HG03108 (cell line): Measurements from ENCODE around the gene NTM.

ENCODE experiments used
- ATAC-seq: cut with Tn5 transposase; IDR thresholded peaks from one replicate; pipeline ENCODE4 v1.9.1; 2021; ENCODE audit warnings: moderate library complexity; ENCODE audit not compliant: unreplicated experiment

NTM gene

DNA sequence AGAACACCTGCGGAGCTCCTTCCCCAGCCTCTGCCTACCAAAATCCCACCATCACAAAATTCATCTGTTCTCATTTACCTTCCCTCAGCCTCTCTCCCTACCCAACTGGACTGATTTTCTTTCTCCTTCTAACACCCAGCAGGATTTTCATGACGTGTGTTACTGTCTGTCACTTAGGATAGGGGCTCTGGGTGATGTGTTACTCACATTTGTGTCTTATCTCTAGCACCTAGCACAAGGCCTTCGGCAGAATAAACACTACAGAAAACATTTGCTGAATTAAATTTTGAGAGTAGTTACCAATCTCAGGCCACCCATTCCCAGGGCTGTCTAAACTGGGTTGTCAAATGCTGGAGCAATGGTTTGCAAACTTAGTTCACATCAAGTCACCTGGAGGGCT lies 88.0 kb downstream of the NTM start:
- no peak for ATAC-seq

DNA sequence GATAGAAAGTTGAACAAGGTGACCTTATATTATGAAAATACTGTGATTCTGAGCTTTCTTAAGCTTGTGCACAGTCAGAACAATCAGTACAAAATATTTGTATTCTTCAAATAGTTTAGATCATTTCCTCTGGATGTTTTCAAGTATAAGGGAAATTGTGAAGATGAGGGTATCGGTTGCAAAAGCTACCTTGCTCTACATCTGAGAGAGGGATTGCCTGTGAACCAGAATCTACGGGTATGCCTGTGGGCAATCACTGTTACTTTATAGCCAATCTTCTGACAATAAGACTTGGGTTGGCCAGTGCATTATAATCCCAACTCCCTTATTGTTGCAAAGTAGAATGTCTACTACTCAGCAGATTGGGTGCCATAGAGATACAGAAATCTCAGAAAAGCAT lies 90.5 kb downstream of the NTM start:
- no peak for ATAC-seq

DNA sequence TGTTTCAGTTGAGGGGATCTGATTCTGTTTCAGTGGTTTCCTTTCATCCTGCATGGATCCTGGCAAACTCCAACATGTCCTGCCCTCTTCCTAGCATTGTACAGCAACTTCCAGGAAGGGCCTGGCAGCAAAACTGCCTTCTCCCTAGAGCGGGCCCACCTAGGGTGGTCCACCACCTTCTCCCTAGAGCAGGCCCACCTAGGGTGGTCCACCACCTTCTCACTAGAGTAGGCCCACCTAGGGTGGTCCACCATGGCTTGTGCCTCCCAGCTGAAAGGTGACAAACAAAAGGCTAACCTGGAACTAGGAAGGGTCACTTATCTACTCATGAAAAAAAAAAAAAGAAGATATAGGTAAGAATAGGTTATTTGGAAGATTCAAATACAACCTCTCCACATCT lies 92.2 kb downstream of the NTM start:
- ATAC-seq = no peak

DNA sequence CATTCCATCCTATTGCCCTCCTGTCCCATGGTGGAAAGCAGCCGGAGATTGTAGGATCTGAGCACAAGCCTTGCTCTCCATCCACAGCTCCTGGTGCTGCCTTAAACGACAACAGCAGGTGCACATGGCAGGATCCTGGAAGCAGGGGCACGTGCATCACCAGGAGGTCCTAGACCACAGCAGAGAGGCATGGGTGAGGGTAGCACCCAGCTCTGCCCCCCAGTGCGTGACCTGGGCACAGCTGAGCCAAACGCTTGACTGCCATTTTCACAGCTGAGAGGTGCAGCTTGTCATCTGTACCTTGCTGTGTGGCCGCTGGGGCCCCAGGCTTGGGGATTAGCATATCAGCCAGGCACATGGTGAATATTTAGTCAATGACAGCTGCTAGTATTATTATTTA lies 92.7 kb downstream of the NTM start:
- ATAC-seq = no peak

DNA sequence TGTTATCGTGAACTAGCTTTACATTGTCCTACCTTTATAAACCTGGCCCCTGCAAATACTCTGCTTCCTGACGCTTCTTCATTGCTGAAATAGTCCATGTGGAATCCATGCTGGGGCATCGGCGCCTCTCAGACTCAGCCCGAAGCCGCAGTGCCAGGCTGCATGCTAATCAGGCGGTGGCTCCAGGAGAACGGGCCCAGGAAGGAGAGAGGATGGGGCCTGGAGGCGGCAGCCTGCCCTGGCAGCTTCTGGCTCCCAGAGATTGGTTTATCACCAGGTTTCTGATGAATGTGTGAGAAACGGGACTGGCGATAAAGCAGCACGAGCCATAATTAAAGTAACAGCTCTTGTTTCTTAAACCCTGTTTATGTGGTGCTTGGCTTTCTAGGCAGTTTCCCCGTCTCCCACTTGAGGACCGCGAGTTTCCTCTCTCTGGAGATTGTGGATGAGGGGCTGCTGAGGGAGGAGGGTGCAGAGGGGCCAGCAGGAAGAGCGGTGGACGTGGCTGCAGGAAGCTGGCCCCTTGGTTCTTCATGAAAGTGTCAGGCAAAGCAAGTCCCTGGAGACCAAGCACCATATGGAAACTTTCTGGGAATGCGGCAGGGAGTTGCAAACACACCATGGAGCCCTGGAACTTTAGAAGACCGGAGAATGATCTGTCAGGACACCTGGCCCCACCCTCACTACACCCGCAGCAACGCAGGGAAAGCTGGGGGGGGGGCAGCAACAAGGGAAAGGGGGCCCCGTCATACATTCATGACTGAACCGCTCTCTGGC lies 93.4 kb downstream of the NTM start:
- no peak for ATAC-seq

DNA sequence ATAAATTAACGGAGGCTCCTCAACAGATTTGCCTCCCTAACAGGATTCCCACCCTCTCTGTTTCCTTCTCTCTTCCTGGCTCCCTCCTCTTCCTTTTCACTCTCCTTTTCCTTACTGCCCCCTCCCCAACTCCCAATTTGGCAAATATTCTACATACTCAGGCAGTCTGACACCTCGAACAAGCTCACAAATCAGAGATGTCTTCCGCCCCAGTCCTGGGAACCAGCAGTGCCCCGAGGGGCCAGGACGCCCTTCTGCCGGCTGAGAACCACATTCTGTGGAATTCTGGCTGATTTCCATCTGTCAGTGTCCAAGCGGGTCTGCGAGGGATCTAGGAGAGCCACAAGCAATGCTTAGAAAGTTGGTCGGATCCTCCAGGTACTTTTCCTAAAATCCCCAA lies 94.0 kb downstream of the NTM start:
- ATAC-seq = no peak

DNA sequence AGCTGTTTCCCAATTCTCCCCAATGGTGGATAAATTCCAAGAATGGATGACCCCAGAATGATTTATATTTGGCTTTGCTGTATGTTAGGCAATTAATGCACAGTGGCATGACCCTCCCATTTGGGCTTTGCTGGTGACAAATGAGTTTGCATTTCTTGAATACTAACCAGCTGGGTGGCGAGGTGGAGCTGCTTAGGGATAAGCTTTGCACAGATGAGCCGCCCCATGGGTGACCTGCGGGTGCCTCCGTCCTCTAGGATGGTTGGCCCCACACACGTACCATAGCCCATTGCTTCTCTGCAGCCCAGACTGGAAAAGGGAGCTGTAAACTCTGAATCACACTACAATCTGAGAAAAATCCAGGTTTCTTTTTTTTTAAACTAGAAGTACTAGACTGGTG lies 94.6 kb downstream of the NTM start:
- no peak for ATAC-seq

DNA sequence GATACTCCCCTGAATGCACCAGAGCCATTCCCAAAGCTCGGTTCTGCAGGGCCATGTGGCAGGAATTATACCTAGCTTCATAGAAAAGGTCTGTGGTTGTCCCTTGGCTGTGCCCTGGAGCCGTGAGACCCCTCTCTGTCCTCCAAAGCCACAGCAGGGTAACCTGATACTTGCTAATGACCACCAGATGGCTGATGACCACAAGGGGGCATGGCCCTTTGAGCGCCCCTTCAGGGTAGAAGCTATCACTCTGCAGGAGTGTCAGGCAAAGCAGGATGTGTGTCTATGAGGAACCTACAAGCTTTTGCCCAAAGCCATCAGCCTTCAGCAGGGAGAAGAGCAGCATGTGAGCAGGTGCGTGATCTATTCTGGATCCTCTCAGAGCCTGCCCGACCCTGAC lies 95.3 kb downstream of the NTM start:
- ATAC-seq = no peak

DNA sequence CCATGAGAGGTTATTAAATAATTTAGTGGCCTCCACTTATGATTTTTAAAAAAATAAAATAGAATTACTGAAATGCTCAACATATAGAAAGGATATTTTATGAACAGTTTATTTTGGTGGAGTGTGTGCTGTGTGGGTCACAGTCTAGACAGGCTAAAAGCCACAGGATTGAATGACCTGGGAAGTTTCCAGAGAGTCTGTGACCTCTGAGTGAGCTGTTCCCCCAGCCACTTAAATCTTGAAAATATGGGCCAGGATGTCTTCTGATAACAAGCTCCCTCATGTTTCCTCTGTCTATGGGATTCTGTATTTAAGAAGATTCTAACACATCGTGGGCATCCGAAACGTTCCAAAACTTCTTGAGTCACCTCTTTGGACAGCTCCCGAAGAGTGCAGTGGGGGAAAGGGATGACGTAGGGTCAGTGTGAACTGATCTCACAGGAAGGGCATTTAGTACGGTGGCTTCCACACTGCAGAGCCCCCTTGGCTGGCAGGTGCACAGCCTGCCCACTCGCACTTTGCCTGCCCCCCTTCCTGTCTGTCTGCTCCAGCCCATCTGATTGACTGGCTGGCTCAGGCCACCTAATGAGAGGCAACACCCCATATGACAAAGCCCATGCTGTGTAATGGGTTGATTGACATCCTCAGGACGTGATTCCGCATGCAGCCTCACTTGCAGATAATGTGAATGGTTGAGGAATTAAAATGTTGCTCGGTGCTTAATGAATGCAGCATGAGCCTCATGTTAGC lies 97.4 kb downstream of the NTM start:
- ATAC-seq = no peak

DNA sequence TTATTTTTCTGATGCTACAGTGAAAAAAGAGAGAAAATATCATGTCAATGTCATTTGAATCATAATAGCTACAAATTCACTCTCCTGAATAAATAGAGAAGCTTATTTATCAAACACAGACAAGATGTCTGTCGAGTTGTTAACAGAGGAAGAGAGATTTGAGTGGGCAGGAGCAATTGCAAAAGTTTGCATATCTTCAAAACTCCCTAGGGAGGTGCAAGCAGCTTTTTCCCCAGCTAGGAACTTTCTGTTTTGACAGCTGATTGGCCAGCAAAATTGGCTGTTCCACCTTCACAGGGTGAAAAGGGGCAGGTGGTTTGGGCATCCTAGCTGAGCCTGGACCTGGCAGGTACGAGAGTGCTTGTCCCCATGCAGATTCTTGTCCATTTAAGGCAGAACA lies 98.2 kb downstream of the NTM start:
- no peak for ATAC-seq

DNA sequence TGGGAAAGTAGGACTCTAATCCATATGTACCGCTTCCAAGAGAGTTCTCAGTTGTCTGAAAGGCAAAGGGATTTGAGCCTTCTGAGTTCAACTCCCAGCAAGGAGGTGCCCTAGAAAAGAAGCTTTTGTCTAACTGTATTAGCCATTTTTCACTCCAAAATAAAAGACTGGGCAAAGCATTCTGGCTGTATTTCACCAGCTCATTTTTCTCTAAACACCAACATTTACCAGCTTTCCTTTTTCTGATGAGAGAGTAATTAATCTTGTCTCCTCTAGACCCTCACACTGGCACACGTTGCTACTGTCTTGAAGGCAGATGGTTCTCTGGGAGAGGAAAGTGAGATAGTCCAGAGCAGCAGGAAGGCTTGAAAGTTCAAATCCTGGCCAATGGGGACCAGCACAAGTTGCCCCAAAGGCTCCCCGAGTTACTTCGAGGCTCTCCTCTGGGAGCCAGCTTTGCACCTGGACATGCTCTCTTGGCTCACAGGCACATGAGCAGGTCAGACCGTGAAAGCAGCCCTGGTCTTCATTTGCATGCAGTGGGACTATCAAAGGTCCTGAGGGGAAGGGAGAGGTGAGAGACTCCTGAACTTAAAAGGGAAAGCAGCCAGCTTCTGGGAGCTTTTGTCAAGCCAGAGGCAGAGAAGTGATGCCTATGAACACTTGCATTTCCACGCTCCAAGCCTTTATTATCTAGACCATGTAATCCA lies 100.0 kb downstream of the NTM start:
- no peak for ATAC-seq

DNA sequence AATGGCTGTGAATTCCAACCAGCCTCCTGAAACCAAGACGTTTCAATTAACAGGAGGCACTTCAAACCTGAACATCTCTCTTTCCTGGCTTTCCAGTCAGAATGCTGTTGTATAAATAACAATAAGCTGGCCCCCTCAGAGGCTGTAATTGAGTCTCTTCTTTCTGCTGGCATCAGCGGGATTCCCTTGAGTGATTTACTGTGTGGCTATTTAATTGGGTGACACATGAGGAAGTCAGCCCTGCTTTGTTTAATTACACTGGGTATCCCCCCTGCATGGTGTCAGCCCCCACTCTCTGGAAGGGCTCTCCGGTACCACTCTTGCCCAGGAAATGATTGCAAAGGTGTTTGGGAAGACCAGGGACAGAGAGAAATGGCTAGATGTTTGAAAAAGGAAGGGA lies 101.6 kb downstream of the NTM start:
- no peak for ATAC-seq

DNA sequence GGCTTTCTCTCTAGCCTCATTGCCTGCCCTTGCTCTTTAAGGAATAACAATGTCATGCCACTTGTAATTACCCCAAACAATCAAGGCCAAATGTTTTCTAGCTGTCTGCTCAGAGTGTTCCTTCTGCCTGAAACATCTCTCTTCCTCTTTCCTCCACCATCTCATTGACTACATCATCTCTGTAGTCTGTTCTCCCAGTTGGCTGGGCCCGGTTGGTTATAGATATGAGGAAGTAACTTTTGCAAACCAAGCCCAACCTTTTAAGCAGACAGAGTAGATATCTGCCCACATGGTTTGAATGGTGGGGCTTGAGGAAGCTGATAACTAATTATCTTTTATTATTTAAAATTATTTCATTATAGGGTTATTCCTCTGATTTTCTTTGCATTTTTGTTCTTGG lies 104.5 kb downstream of the NTM start:
- ATAC-seq = no peak

DNA sequence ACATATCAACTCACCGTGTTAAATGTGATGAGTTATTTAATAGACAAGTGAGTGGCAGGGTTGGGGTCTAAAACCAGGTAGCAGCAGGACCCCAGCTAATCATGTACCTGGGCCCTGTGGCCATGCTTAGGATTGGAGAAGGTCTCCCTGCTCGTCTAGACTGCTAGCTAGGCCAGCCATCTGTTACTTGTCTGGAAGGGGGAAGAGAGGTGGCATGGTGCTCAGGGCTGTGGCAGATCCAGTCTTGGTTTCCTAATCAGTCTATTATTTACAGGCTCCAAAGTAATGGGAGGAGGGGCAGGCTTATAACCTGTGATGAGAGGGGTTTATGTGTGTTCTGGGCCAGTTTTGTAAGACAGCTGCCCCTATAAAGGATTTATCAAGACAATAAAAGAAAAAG lies 105.9 kb downstream of the NTM start:
- ATAC-seq = no peak

DNA sequence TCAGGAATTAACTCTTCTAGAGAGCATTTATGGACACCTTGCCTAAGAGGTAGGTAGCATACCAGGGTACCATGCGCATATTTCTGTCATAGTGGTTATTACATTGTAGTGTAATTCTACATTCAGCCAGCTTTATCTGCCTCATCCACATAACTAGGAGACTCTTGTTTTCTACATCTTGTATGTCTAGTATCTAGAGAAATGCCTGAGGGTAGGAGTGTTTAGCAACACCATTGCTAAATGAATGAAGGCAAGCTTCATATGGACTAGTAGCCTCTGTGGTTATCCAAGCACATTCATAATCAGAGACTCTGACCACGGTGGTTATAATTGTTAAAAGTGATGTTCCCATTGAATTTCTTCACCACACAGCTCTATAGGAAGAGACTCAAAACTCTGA lies 107.9 kb downstream of the NTM start:
- ATAC-seq = no peak

DNA sequence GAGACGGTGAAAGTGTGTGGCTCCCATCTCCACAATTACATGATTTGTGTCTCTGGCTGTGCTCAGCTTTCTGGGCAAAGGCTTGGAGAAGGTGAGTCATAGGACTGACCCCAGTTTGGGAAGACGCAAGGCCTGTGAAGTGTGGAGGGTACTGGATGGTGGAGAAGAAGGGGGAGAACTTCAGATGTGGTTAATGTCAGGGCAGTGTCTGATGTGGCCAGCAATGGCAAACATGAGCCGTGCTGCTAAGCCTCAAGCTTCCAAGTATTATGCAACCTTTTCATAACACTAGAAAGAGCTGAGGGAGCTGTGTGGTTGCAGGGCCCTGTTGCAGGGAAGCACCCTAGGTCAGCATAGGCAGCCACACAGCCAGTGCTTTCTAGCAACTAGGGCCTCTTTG lies 110.9 kb downstream of the NTM start:
- ATAC-seq = no peak

DNA sequence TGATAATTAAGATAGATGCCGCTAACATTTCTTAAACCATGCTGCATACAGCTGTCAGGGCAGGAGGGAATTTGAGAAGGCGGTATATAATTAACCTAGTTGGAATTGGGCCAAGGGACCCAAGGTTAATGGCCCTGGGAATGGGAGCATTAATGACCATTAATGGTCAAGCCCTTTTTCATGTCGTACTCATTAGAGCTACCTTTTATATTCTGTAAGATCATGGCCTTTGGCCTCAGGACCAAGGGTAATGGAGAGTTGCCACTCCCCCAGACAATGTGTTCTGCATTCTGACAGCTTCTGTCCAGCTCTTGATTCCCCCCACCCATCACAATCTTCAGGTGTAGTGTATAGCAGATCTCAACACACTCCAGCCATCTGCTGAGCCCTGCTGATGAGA lies 111.6 kb downstream of the NTM start:
- no peak for ATAC-seq

DNA sequence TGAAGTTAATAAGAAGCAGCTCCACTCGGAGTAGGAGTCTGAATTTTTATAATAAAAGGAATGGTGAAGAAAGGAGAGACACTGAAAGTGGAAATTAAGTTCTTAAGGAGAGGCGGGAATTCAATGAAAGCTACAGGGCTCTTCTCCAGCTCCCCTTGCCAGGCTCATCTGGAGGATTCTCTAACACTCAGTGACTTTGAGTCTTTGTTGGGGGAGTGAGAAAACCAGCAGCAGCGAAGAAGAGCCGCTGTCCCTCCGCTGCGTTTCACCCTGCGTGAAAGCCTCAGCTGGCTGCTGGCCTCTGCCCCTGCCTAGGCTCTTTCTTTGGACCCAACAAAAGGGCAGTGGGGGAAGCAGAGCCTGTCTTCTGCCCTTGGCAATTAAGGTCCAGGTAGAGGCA lies 113.0 kb downstream of the NTM start:
- ATAC-seq = no peak

DNA sequence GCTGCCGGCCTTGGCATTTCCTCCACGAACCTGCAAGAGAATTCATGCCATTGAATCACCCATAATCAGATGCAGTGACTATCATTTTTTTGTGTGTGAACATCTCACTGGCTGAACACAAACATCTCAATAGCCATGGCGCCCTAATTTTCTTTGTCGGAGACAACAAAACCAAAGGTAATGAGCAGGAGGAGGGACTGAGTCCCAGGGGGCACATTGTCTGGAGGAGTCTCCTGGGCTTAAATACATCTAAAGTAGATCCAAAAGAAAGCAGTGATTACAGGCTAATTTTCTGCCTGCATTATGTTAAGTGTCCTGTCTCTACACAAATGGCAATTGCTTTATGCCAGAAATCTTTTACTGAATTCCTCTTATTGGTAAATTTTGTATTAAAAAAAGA lies 113.5 kb downstream of the NTM start:
- ATAC-seq = no peak

DNA sequence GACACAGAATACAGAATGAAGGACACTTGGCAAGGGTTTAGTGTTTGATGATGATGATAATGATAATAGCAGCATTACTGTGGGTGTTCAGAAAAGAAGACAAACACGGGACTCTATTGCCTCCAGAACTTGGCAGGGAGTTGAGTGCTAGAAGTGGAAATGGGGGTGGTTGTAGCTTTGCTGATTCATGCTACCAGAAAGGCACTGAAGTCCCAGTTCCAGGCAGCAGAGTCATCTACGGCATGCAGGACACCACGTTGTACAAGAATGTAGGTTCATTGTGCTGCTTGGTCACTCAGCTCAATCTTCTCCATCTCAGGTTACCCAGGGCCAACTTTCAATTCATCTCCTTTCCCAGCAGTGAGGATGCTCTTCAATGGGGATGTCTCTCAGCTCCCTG lies 115.7 kb downstream of the NTM start:
- ATAC-seq = no peak

DNA sequence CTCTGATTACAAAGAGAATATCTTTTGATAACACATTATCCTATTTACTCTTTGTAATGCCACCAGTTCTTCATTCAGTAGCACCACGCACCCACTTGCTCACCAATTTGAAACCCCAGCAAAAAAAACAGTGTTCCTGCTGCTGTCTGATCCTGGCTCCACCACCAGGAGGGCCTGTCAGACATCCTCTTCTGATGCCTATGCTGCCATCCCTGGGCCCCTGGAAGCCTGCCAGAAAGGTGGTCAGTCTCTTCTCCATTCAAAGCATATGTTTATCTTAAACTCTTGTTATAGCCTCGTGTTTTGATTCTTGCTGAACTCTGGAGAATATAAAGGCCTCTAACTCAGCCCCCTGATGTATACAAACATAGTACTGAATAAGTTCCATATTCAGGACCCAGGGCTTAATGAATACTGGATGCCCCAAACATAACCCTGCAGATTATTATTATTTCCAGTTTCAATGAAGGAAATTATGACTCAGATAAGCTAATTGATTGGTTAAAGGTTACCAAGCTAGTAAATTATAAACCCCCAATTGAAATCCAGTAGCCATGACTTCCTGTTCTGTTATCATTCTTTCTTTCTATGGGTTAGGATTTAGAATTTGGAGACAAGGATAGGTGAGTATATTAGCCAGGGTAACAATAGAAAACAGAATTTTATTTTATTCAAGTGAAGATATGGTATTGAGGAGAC lies 116.7 kb downstream of the NTM start:
- no peak for ATAC-seq

DNA sequence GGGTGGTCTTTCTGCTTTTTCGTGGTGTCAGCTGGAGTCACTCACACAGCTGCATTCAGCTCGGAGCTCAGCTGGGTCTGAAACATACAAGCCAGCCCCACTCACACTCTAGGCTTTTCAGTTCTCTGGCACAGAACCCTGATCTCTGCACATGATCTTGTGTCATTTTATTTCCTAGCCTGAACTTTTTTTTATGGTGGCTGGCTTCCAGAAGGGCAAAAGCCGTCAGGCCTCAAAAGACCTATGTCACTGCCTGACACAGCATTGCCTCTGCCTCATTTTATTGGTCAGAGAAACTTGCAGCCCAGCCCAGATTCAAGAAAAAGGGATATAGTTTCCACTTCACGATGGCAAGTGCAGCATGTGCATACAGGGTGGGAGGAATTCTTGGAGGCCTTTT lies 117.8 kb downstream of the NTM start:
- ATAC-seq = no peak
